AG09309 (cell line): Measurements from ENCODE around the gene SERPINA3.

Experiments used
- DNase-seq: peaks from one replicate; pipeline ENCODE4 v3.0.0-alpha.2; 2010; ENCODE audit warnings: low read depth
- H3K4me3 ChIP-seq: 2 replicates; pipeline ENCODE4 v1.5.1; 2011; ENCODE audit warnings: mild to moderate bottlenecking, low read depth, low read length, moderate library complexity; ENCODE audit not compliant: control insufficient read depth
- CTCF ChIP-seq: IDR thresholded peaks from 2 replicates; pipeline ENCODE4 v1.5.1; 2011; ENCODE audit warnings: mild to moderate bottlenecking, low read depth, low read length, inconsistent platforms; ENCODE audit not compliant: insufficient read depth, control insufficient read depth; ENCODE audit errors: missing control alignments

SERPINA3 gene

DNA sequence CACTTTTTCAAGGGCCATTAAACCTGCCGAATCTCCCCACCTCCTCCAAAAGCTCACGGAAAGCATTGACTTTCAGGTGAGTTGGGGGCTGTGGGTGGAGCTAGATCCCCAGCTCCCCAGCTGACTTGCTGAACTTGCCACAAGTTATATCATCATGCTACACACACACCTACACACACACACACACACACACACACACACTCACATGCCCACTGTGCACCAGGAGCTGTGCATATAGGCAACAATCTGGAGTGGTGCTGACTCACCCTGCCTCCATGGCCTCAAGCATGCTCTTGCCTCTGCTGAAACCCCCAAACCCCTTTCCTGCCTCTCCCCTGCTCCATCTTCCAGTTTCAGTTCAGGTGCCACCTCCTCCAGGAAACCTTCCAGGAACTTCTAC, 26.1 kb downstream of the SERPINA3 start:
- no peak overlapping the region for H3K4me3 ChIP-seq
- DNase-seq: no peak
- TF ChIP-seq CTCF: no peak

DNA sequence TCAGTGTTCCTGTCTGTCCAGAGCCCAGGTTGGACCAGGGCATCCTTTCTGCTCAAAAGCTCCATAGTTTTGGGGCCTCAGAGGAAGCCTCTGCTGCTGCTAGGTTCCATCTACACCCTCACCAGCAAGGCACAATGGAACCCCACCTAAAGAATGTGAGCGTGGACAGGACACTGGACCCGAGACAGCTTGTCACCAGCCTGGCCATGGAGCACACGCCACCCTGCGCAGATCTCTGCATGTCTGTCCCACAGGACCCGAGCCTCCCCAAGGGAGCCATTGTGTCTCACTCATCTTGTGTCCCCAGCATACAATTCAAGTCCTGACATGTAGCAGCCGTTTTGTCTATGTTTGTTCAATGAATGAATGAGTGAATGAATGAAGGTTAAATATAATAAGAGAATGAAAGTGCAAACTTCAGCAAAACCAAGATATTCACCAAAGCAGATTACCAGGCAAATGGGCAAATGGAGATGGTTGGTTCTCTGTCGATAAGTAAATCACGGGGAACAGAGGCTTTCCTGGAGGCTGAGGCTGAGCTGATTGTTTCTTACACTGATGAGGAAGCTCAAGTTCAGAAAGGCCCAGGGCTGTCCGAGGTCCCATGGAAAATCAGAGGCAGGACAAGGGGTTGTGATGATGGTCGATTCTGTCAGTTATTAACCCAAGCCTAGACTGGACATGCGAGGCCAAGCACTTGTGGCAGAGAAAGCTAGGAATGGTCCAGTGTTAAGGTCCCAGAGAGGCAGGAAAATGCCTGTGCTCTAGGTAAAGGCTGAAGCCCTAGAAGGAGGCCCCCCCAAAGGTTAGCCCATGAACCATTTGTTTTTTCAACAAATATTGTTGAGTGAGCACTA, 27.0 kb downstream of the SERPINA3 start:
- DNase-seq: no peak
- no peak overlapping the region for H3K4me3 ChIP-seq
- TF ChIP-seq CTCF: no peak

- DNase-seq: no peak
- TF ChIP-seq CTCF: no peak
- H3K4me3 ChIP-seq: no peak overlapping the region
Observed at GRCh38 chr14:94640721-94641631, 28.8 kb downstream of the SERPINA3 start.

DNA sequence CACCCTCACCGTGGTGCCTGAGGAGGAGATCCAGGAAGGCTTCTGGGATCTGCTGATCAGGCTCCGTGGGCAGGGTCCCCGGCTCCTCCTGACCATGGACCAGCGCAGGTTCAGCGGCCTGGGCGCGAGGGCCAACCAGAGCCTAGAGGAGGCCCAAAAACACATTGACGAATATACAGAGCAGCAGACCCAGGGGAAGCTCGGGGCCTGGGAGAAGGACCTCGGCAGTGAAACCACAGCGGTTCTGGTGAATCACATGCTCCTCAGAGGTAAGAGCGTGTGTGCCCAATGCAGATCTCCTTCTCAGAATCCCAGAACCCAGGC, 29.4 kb downstream of the SERPINA3 start:
- no peak for TF ChIP-seq CTCF
- DNase-seq: no peak
- H3K4me3 ChIP-seq: no peak overlapping the region

DNA sequence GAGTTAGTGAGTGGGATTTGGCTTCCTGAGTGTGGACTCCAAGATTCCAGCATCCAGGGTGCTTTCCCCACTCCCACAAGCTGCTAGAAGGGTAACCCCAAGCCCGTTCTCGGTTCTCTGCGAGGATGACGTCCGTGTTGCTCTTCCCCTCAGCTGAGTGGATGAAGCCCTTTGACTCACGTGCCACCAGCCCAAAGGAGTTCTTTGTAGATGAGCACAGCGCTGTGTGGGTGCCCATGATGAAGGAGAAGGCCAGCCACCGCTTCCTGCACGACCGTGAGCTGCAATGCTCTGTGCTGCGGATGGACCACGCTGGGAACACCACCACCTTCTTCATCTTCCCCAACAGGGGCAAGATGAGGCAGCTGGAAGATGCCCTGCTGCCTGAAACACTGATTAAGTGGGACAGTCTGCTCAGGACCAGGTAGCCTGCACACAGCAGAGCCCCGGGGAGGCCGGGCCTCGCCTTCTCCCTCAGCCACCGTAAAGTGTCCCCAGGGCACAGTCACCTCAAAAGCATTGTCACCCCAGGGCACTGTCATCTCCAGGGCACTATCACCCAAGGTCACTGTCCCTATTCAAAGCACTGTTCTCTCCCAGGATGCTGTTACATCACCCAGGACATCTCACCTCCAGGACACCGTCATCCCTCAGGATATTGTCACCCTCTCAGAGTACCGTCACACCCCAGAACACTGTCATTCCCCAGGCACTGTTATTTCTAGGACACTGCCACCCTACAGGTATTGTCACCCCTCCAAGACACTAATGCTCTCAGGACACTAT, 31.3 kb downstream of the SERPINA3 start:
- no peak for TF ChIP-seq CTCF
- no peak overlapping the region for H3K4me3 ChIP-seq
- no peak for DNase-seq

GRCh38 chr14:94644102-94644535, 31.9 kb downstream of the SERPINA3 start:
- no peak for DNase-seq
- H3K4me3 ChIP-seq: no peak overlapping the region
- no peak for TF ChIP-seq CTCF
